ENCODE results near the gene MFAP5. TPM values are rescaled to one million over a fixed set of nuclear protein-coding genes. Genes with fewer than 3 reads are reported as not detected.
"Not testable (repeated sequence)": the region's sequence is repeated elsewhere in the genome, so short reads cannot be mapped to it uniquely, and the experiment has no call there.

The MFAP5 gene
- total RNA-seq, 2 experiments from 2014 or later, result not detected

DNA sequence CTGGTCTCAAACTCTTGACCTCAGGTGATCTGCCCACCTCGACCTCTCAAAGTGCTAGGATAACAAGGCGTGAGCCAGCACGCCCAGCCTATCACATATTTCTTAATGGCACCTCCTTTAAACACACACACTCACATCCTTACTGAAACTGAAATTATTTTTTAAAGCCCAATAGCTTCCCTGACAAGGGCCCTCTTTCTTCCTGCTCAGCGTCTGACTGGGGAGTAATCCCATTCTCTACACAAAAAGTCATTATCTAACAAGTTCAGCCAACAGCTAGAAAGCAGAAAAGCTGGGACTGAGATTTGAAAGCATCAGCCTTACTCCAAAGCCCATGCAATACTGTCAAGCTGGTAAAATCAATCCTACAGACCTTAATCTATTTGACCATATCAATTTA, 40.0 kb downstream of the MFAP5 start:
- Mint-ChIP-seq H3K4me3 (no peak overlapping the region), H3K4me1 (no peaks in the 10 kb centered on the region), H3K36me3 (no peaks in the 10 kb centered on the region), H3K27me3 (no peaks in the 10 kb centered on the region), H3K9me3 (no peaks in the 10 kb centered on the region), H3K27ac (no peak overlapping the region)
- no peak for DNase-seq

DNA sequence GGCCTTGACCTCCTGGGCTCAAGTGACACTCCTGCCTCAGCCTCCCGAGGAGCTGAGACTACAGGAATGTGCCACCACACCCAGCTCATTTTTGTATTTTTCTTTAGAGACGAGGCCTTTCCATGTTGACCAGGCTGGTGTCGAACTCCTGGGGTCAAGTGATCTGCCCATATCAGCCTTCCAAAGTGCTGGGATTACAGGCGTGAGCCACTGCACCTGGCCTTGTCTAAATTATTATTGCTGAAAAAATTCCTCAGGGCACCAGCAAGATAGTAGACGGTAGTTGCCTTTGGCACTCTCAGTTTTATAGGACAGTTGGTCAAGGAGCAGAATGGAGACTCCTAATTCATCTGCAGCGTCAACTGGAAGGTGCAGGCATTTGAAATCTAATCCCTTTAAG, 47.4 kb downstream of the MFAP5 start:
- no peak overlapping the region for H3K27ac Mint-ChIP-seq
- DNase-seq, result no peak
- H3K36me3 Mint-ChIP-seq, result no peaks in the 10 kb centered on the region
- peaks cover 2% of the 10 kb centered on the region for H3K9me3 Mint-ChIP-seq
- H3K4me3 Mint-ChIP-seq, result no peak overlapping the region
- no peaks in the 10 kb centered on the region for H3K27me3 Mint-ChIP-seq
- no peaks in the 10 kb centered on the region for H3K4me1 Mint-ChIP-seq

DNA sequence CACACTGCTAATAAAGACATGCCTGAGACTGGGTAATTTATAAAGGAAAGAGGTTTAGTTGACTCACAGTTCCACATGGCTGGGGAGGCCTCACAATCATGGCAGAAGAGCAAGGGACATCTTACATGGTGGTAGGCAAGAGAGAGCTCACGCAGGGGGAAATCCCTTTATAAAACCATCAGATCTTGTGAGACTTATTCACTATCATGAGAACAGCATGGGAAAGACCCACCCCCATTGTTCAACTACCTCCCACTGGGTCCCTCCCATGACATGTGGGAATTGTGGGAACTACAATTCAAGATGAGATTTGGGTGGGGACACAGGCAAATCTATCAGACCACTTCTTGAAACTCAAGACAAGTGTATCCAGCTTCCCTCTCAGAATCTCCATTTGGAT, 48.7 kb downstream of the MFAP5 start:
- not testable (repeated sequence) for DNase-seq, H3K4me1 Mint-ChIP-seq, H3K27me3 Mint-ChIP-seq, H3K36me3 Mint-ChIP-seq, H3K9me3 Mint-ChIP-seq, H3K27ac Mint-ChIP-seq, H3K4me3 Mint-ChIP-seq

DNA sequence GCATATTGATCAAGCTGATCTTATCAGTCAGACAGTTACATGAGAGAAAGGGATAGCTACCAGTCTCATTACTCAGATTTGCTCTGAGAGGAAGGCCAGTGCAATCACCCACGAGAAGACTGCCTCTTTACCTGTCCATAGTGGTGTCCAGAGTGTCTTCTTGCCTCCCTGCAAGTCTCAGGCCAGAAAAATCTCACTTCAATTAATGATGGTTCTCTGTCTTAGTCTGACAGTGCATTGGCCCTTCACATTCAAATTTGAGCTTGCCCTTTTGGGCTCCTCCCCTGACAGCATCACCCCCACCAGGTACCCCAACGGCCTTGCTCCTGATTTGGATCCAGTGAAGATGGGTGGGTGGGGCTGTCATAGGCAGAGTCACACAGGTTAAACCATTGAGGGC, 50.0 kb downstream of the MFAP5 start, which contains the start of gene AICDA:
TSS of gene AICDA (minus strand) at position 231 of the 400 bp plus-strand sequence. CDS start at position 139, 92 bp downstream.
- DNase-seq, result no peak
- Mint-ChIP-seq H3K36me3 (no peaks in the 10 kb centered on the region), H3K27me3 (no peaks in the 10 kb centered on the region), H3K4me3 (no peak within 1 kb of the TSS), H3K4me1 (peaks cover 8% of the 10 kb centered on the region), H3K27ac (no peak within 1 kb of the TSS), H3K9me3 (peaks cover 2% of the 10 kb centered on the region)

DNA sequence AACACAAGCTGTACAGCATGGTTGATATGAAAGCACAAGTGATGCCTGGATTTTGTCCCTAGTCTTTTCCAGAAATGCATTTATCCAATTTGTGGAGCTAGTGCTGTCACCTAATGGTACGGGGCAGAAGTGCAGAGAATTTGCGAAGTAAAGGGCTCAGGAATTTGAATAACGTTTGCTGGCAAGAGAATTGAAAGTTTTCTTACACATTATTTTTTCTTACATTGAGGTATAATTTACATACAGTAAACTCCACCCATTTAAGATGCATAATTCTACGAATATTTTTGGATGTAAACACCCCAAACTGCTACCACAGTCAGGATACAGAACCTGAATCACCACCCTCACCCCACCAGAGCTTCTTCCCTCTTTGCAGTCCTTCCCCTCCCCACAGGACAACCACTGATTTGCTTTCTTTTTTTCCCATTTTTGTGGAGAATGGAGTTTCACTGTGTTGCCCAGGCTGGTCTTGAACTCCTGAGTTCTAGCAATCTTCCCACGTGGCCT, 53.5 kb downstream of the MFAP5 start:
- no peak for DNase-seq
- H3K27me3 Mint-ChIP-seq, result peaks cover 4% of the 10 kb centered on the region
- no peaks in the 10 kb centered on the region for H3K9me3 Mint-ChIP-seq
- no peak overlapping the region for H3K27ac Mint-ChIP-seq
- peaks cover 8% of the 10 kb centered on the region for H3K4me1 Mint-ChIP-seq
- no peak overlapping the region for H3K4me3 Mint-ChIP-seq
- H3K36me3 Mint-ChIP-seq, result no peaks in the 10 kb centered on the region

DNA sequence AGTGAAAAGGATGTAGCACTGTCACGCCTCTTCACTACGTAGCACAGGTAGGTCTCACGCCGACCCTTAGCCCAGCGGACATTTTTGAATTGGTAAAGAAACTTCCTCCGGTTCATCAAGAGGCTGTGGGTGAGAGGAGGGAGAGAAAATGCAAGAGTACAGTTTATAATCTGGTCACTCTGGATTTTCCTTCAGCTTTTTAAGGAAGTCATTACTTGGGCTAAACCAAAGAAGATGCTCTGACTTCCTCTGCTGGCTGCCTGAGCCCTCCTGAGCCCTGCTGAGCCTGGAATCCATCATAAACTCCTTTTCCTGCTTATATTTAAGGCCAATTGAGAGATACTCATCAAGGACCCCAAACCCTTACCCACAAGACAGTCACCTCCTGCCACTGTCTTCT, 55.7 kb downstream of the MFAP5 start:
- Mint-ChIP-seq H3K27ac (no peak overlapping the region), H3K36me3 (no peaks in the 10 kb centered on the region), H3K4me3 (no peak overlapping the region), H3K27me3 (peaks cover 20% of the 10 kb centered on the region), H3K9me3 (no peaks in the 10 kb centered on the region), H3K4me1 (peaks cover 8% of the 10 kb centered on the region)
- DNase-seq, result no peak

DNA sequence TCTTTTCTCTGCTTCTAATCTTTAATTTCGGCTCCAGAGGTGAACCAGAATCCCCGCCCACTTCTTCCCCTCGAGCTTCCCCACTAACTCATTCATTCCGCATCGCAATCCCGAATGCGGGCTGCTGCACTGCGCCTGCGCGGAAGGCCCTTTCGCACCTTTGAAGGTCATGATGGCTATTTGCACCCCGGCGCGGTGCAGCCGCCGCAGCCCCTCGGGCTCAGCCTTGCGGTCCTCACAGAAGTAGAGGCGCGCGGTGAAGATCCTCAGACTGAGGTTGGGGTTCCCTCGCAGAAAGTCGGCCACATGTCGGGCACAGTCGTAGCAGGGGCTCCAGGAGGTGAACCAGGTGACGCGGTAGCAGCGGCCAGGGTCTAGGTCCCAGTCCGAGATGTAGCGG, 57.6 kb downstream of the MFAP5 start:
- H3K36me3 Mint-ChIP-seq, result no peaks in the 10 kb centered on the region
- H3K27ac Mint-ChIP-seq, result no peak overlapping the region
- H3K9me3 Mint-ChIP-seq, result no peaks in the 10 kb centered on the region
- peaks cover 8% of the 10 kb centered on the region for H3K4me1 Mint-ChIP-seq
- no peak for DNase-seq
- H3K27me3 Mint-ChIP-seq, result peaks cover 20% of the 10 kb centered on the region
- no peak overlapping the region for H3K4me3 Mint-ChIP-seq

DNA sequence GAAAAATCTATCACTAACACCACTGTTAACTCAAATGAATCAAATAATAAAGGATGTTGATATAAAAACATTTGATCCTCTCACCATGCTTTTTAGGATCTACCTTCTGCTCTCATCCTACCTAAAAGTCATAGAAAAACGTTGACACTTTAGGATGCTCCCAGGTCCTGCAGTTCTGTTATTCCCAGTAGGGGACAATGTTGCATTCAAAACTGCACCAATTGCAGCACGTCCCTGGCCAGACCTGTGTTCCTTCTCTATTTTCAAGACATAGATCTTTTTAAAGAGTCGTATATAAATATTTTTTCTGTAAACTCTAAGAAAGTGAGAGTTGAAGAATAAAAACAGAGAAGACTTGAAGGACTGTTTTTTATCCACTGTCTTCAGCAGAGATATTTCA, 58.8 kb downstream of the MFAP5 start:
- no peak overlapping the region for H3K27ac Mint-ChIP-seq
- H3K4me1 Mint-ChIP-seq, result peaks cover 1% of the 10 kb centered on the region
- DNase-seq, result no peak
- peaks cover 20% of the 10 kb centered on the region for H3K27me3 Mint-ChIP-seq
- H3K9me3 Mint-ChIP-seq, result no peaks in the 10 kb centered on the region
- H3K36me3 Mint-ChIP-seq, result no peaks in the 10 kb centered on the region
- no peak overlapping the region for H3K4me3 Mint-ChIP-seq

DNA sequence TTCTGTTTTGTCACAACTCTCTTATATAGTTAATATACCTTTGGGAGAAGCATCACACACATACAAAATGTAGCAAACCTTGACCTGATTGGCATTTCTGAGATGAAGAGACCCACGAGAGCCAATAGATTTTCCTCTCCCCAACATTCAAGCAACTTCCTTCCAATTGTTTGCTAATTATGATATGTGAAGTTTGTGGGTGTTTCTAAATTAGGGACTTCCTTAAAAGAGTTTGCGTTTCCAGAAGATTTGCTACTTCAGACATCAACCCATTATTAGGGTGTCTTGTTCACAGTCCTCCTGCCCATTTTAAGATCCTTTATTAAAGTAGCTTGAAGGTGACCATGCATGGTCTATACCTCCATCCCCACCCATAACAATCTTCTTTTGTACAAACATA, 59.3 kb downstream of the MFAP5 start:
- Mint-ChIP-seq H3K36me3 (no peaks in the 10 kb centered on the region), H3K27ac (no peak overlapping the region), H3K4me1 (no peaks in the 10 kb centered on the region), H3K27me3 (peaks cover 20% of the 10 kb centered on the region), H3K4me3 (no peak overlapping the region), H3K9me3 (no peaks in the 10 kb centered on the region)
- no peak for DNase-seq

DNA sequence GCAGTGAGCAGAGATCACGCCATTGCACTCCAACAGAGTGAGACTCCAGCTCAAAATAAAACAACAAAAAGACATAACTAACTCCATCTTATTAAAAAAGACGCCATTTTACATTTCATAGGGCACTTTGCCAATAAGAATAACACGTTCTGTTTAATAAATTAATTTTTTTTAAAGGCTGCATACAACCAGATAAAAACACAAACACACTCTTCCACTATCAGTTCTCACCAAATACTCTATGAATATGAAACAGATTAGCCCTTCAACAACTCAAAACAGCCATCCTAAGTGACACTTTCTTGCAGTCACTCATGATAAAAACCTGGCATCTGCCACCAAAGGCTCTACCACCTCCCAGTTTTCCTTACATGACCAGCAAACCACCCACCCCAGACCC, 66.1 kb downstream of the MFAP5 start:
- no peak overlapping the region for H3K4me3 Mint-ChIP-seq
- no peak for DNase-seq
- H3K27me3 Mint-ChIP-seq, result no peaks in the 10 kb centered on the region
- no peaks in the 10 kb centered on the region for H3K9me3 Mint-ChIP-seq
- no peaks in the 10 kb centered on the region for H3K4me1 Mint-ChIP-seq
- no peak overlapping the region for H3K27ac Mint-ChIP-seq
- no peaks in the 10 kb centered on the region for H3K36me3 Mint-ChIP-seq

Other genes with a start within 250 kb of the MFAP5 start
- not detected for gene CLEC6A, start 206.9 kb downstream of the MFAP5 start, total RNA-seq
- not detected for gene CLEC4D, start 149.3 kb downstream of the MFAP5 start, total RNA-seq
- gene CLEC4E, start 121.9 kb downstream of the MFAP5 start, total RNA-seq, result not detected
- gene AICDA, start 50.0 kb downstream of the MFAP5 start, total RNA-seq, result not detected
- gene RIMKLB, start 35.2 kb upstream of the MFAP5 start, total RNA-seq, result 1 to 10 TPM; 7.1 to 8.1 TPM
- gene A2ML1, start 159.8 kb upstream of the MFAP5 start, total RNA-seq, result not detected